ENCODE data around the gene SCRN1.

Gene SCRN1

GRCh38 chr7:29989257-29989995, at the start of gene SCRN1:
Gene SCRN1 (minus strand): TSS chr7:29989801. CDS start chr7:29969067, 20,734 bp downstream.
- peak in 1 of 2 donors; percentile 7 for DNase-seq (ENCODE audit: low read depth in 2 of 2)

- DNase-seq (ENCODE audit: low read depth in 2 of 2) = no peak
Measured at GRCh38 chr7:30038196-30038980, 48.8 kb upstream of the SCRN1 start.

- no peak for DNase-seq (ENCODE audit: low read depth in 2 of 2)
Measured at GRCh38 chr7:30036220-30036619, 46.6 kb upstream of the SCRN1 start.

GRCh38 chr7:30034501-30034900, 44.9 kb upstream of the SCRN1 start:
- no peak for DNase-seq (ENCODE audit: low read depth in 2 of 2)

GRCh38 chr7:30032310-30033125, 42.9 kb upstream of the SCRN1 start:
- DNase-seq (ENCODE audit: low read depth in 2 of 2) = no peak

GRCh38 chr7:30029696-30030095, 40.1 kb upstream of the SCRN1 start:
- no peak for DNase-seq (ENCODE audit: low read depth in 2 of 2)

GRCh38 chr7:30028749-30029635, 39.4 kb upstream of the SCRN1 start:
- no peak for DNase-seq (ENCODE audit: low read depth in 2 of 2)

- peak; percentile 75 to 80 for DNase-seq (ENCODE audit: low read depth in 2 of 2)
Measured at GRCh38 chr7:30028216-30028748, 38.7 kb upstream of the SCRN1 start, which contains the start of gene PLEKHA8. Gene PLEKHA8 (plus strand): TSS chr7:30028412. CDS start chr7:30028763, 351 bp downstream.

- DNase-seq (ENCODE audit: low read depth in 2 of 2) = no peak
Measured at GRCh38 chr7:30027740-30028215, 38.2 kb upstream of the SCRN1 start.

GRCh38 chr7:30027065-30027456, 37.5 kb upstream of the SCRN1 start:
- DNase-seq (ENCODE audit: low read depth in 2 of 2) = no peak

GRCh38 chr7:30026229-30027064, 36.8 kb upstream of the SCRN1 start, which contains the start of gene FKBP14:
Gene FKBP14 (minus strand): TSS chr7:30026702. CDS start chr7:30026508, 194 bp downstream.
- DNase-seq (ENCODE audit: low read depth in 2 of 2) = peak; percentile 77 to 78

- DNase-seq (ENCODE audit: low read depth in 2 of 2) = no peak
Measured at GRCh38 chr7:30023524-30023923, 33.9 kb upstream of the SCRN1 start.

- no peak for DNase-seq (ENCODE audit: low read depth in 2 of 2)
Measured at GRCh38 chr7:30022991-30023390, 33.4 kb upstream of the SCRN1 start.

GRCh38 chr7:30020535-30020934, 30.9 kb upstream of the SCRN1 start:
- DNase-seq (ENCODE audit: low read depth in 2 of 2) = no peak

- DNase-seq (ENCODE audit: low read depth in 2 of 2) = no peak
Measured at GRCh38 chr7:30019960-30020359, 30.4 kb upstream of the SCRN1 start.

GRCh38 chr7:30019387-30019786, 29.8 kb upstream of the SCRN1 start:
- no peak for DNase-seq (ENCODE audit: low read depth in 2 of 2)

GRCh38 chr7:30018451-30018850, 28.9 kb upstream of the SCRN1 start:
- DNase-seq (ENCODE audit: low read depth in 2 of 2) = no peak

GRCh38 chr7:30012757-30013156, 23.2 kb upstream of the SCRN1 start:
- no peak for DNase-seq (ENCODE audit: low read depth in 2 of 2)

GRCh38 chr7:30010021-30010420, 20.4 kb upstream of the SCRN1 start:
- DNase-seq (ENCODE audit: low read depth in 2 of 2) = no peak

GRCh38 chr7:30005464-30005863, 15.9 kb upstream of the SCRN1 start:
- no peak for DNase-seq (ENCODE audit: low read depth in 2 of 2)

Measured in stimulated activated CD8-positive, alpha-beta memory T cell treated with anti-CD3 and anti-CD28 coated beads, Interleukin-2, amount 100 ng/mL, for 1 hour (primary cell).